Endothelial cell of umbilical vein (primary cell): ENCODE results near the gene KRT3. TPM values are rescaled to one million over a fixed set of nuclear protein-coding genes. Genes with fewer than 3 reads are reported as not detected.

Experiments used
- BruUV-seq: library from RNA; stranded (reverse); fragments of 400-500 nt; replicated peaks from 2 replicates; lab custom pipeline; 2021; lab: Mats Ljungman, UMichigan
- CTCF ChIA-PET: fragments of 300-600, 350-600 bp; sonication (Branson Sonifier 250); formaldehyde crosslinking; loops from one replicate; lab custom pipeline; 2021; ENCODE audit warnings: antibody characterized with exemption, inconsistent platforms; lab: Charles Lee
- POLR2A ChIA-PET: fragments of 300-600, 350-600 bp; sonication (Branson Sonifier 250); formaldehyde crosslinking; loops from one replicate; lab custom pipeline; 2021; ENCODE audit warnings: antibody characterized with exemption, inconsistent platforms; lab: Charles Lee
- DNase-seq: peaks from one replicate; pipeline ENCODE4 v3.0.0-alpha.2; 2011; ENCODE audit warnings: low read depth, low spot score
- FAIRE-seq: peaks from 2 replicates; lab custom pipeline; 2011; peaks lifted over from hg19 to GRCh38; lab: Jason Lieb, UNC
- H2AFZ ChIP-seq: 2 replicates; pipeline ENCODE4 v1.6.0; 2012; ENCODE audit warnings: low read depth, low read length, control low read depth, inconsistent platforms
- H3K27ac ChIP-seq: 2 replicates; pipeline ENCODE4 v1.5.1; 2011; ENCODE audit warnings: low read depth, mild to moderate bottlenecking, control low read depth, low read length, moderate library complexity; ENCODE audit not compliant: insufficient read depth
- H3K27me3 ChIP-seq, 2 experiments: 2 replicates each; pipeline versions ENCODE4 v1.6.0 to v1.6.1; 2011; ENCODE audit warnings: low read length in 2 of 2, mixed read lengths in 1 of 2; ENCODE audit not compliant: control insufficient read depth in 2 of 2, insufficient read depth in 2 of 2
- H3K36me3 ChIP-seq, 2 experiments: 2 replicates in 1 of 2; 3 replicates in 1 of 2; pipeline ENCODE4 v1.5.1; 2011; ENCODE audit warnings: low read length in 2 of 2, mild to moderate bottlenecking in 1 of 2, moderate library complexity in 1 of 2; ENCODE audit not compliant: control insufficient read depth in 2 of 2, insufficient read depth in 2 of 2; ENCODE audit errors: extremely low read depth in 1 of 2
- H3K4me1 ChIP-seq: 3 replicates; pipeline ENCODE4 v1.5.1; 2011; ENCODE audit warnings: mild to moderate bottlenecking, low read length; ENCODE audit not compliant: control insufficient read depth, insufficient read depth; ENCODE audit errors: extremely low read depth
- H3K4me2 ChIP-seq: 2 replicates; pipeline ENCODE4 v1.6.1; 2011; ENCODE audit warnings: low read length, control low read depth, mixed read lengths; ENCODE audit not compliant: insufficient read depth
- H3K4me3 ChIP-seq, 3 experiments: fragments of 200-600 bp in 1 of 3; sonication (generic), shearing (Covaris generic) in 1 of 3; replicated peaks in 1 of 3; 2 replicates each; pipeline ENCODE4 v1.5.1; 2011 to 2016; ENCODE audit warnings: control low read depth in 3 of 3, low read length in 3 of 3, mild to moderate bottlenecking in 2 of 3, inconsistent platforms in 1 of 3, low read depth in 1 of 3, moderate library complexity in 1 of 3; ENCODE audit not compliant: insufficient read depth in 1 of 3
- H3K79me2 ChIP-seq: 2 replicates; pipeline ENCODE4 v1.6.0; 2012; ENCODE audit warnings: low read length, inconsistent platforms; ENCODE audit not compliant: control insufficient read depth, insufficient read depth
- H3K9ac ChIP-seq: replicated peaks from 2 replicates; pipeline ENCODE3; 2011; ENCODE audit warnings: low read length, control low read depth; ENCODE audit not compliant: insufficient read depth; ENCODE audit errors: extremely low read depth
- H3K9me1 ChIP-seq: replicated peaks from 3 replicates; pipeline ENCODE4 v1.6.0; 2011; ENCODE audit warnings: mild to moderate bottlenecking, low read length; ENCODE audit not compliant: control insufficient read depth, insufficient read depth; ENCODE audit errors: extremely low read depth
- H3K9me3 ChIP-seq: replicated peaks from 2 replicates; pipeline ENCODE4 v1.5.1; 2012; ENCODE audit warnings: low read length, inconsistent platforms; ENCODE audit not compliant: control insufficient read depth, insufficient read depth
- H4K20me1 ChIP-seq: replicated peaks from 2 replicates; pipeline ENCODE3; 2011; ENCODE audit warnings: mild to moderate bottlenecking, low read length; ENCODE audit not compliant: control insufficient read depth, insufficient read depth; ENCODE audit errors: extremely low read depth
- CTCF ChIP-seq, 2 donors: IDR thresholded peaks; 1 replicate in 1 of 2; 2 replicates in 1 of 2; pipeline ENCODE4 v1.5.1; 2011; ENCODE audit warnings: low read length in 2 of 2, mild to moderate bottlenecking in 2 of 2, moderate library complexity in 2 of 2, control low read depth in 1 of 2, inconsistent platforms in 1 of 2, low read depth in 1 of 2; ENCODE audit not compliant: insufficient read depth in 1 of 2; ENCODE audit errors: extremely low read depth in 1 of 2
- FOS ChIP-seq: IDR thresholded peaks from 2 replicates; pipeline ENCODE4 v1.6.1; 2011; ENCODE audit warnings: mild to moderate bottlenecking, low read length, moderate library complexity, borderline replicate concordance; ENCODE audit not compliant: insufficient read depth
- JUN ChIP-seq: IDR thresholded peaks from 2 replicates; pipeline ENCODE4 v1.6.1; 2011; ENCODE audit warnings: borderline replicate concordance, low read depth; ENCODE audit not compliant: insufficient read length, insufficient read depth
- MAX ChIP-seq: IDR thresholded peaks from 2 replicates; pipeline ENCODE4 v1.6.1; 2011; ENCODE audit not compliant: insufficient read depth, insufficient read length
- MYC ChIP-seq: IDR thresholded peaks from one replicate; pipeline ENCODE4 v1.6.1; 2011; ENCODE audit warnings: mild to moderate bottlenecking, low read depth, low read length
- POLR2A ChIP-seq: IDR thresholded peaks from 2 replicates; pipeline ENCODE4 v1.6.1; 2012; ENCODE audit warnings: low read depth, mild to moderate bottlenecking, control low read depth, low read length
- POLR2AphosphoS5 ChIP-seq: IDR thresholded peaks from 2 replicates; pipeline ENCODE4 v1.6.1; 2012; ENCODE audit warnings: low read depth, mild to moderate bottlenecking, control low read depth, low read length, moderate library complexity; ENCODE audit not compliant: insufficient read depth
- dilution Hi-C: fragments of 300-500 bp; cut with MboI; formaldehyde crosslinking; loops from one replicate; pipeline ENCODE4 v1.15.0; 2019; ENCODE audit warnings: low sequenced_read_pairs; ENCODE audit not compliant: extremely low pct_ligation_motif_present
- intact Hi-C: fragments of 100-400 bp; cut with micrococcal nuclease; formaldehyde crosslinking; loops from one replicate; pipeline ENCODE4 v1.10.0; 2022
- polyA plus RNA-seq, 4 experiments: library from polyadenylated mRNA; depleted of rRNA in 3 of 4; stranded (reverse) in 3 of 4; unstranded in 1 of 4; fragments of >200 nt; gene quantifications; 2 replicates each; pipeline versions ENCODE4 v1.2.1 to v1.2.3, GENCODE V29; 2011 to 2012; ENCODE audit warnings: missing spikeins in 1 of 4
- total RNA-seq: library from RNA; stranded (reverse); gene quantifications from 2 replicates; pipeline ENCODE4 v1.2.3, GENCODE V29; 2021

The KRT3 gene
- total and polyA plus RNA-seq, 2 donors (not counting 3 experiments of a cell fraction or from before 2014, with no cell fraction given): not detected

GRCh38 chr12:52763036-52763659 lies 32.8 kb downstream of the KRT3 start:
- BruUV-seq: no TSS peak
- intact Hi-C loops: no loop called here
- dilution Hi-C loops: no loop called here
- no peak overlapping the region for H3K4me2 ChIP-seq
- no peaks in the 10 kb centered on the region for H3K9me1 ChIP-seq
- H3K36me3 ChIP-seq: no peaks in the 10 kb centered on the region
- H4K20me1 ChIP-seq: no peaks in the 10 kb centered on the region
- POLR2A ChIA-PET: no interaction called here
- no peak overlapping the region for H3K4me3 ChIP-seq
- H2AFZ ChIP-seq: no peak overlapping the region
- CTCF ChIA-PET: no interaction called here
- FAIRE-seq: no peak
- H3K4me1 ChIP-seq: no peaks in the 10 kb centered on the region
- no peak for TF ChIP-seq JUN
- TF ChIP-seq MYC: no peak
- no peak for TF ChIP-seq FOS
- TF ChIP-seq CTCF (IDR thresholded peaks at IDR 0.05; ENCODE audit: extremely low read depth in 1 of 2, insufficient read depth in 1 of 2, low read depth in 1 of 2, low read length in 2 of 2): no peak
- no peak for TF ChIP-seq MAX
- no peak for TF ChIP-seq POLR2AphosphoS5
- TF ChIP-seq POLR2A: no peak
- H3K27me3 ChIP-seq: peaks cover 4 to 6% of the 10 kb centered on the region in 2 experiments
- H3K9ac ChIP-seq: no peak overlapping the region
- H3K9me3 ChIP-seq: no peaks in the 10 kb centered on the region
- no peak overlapping the region for H3K27ac ChIP-seq
- no peaks in the 10 kb centered on the region for H3K79me2 ChIP-seq
- no peak for DNase-seq
